DMS153 treated with DMSO at 0.1 percent for 48 hours (cell line): ENCODE data around the gene ADH1C.
"Not testable (repeated sequence)": the region's sequence is repeated elsewhere in the genome, so short reads cannot be mapped to it uniquely, and the experiment has no call there.

Source experiments
- DNase-seq: peaks from one replicate; lab custom pipeline; 2025; ENCODE audit not compliant: unreplicated experiment; lab: John Stamatoyannopoulos, UW

ADH1C gene

DNA sequence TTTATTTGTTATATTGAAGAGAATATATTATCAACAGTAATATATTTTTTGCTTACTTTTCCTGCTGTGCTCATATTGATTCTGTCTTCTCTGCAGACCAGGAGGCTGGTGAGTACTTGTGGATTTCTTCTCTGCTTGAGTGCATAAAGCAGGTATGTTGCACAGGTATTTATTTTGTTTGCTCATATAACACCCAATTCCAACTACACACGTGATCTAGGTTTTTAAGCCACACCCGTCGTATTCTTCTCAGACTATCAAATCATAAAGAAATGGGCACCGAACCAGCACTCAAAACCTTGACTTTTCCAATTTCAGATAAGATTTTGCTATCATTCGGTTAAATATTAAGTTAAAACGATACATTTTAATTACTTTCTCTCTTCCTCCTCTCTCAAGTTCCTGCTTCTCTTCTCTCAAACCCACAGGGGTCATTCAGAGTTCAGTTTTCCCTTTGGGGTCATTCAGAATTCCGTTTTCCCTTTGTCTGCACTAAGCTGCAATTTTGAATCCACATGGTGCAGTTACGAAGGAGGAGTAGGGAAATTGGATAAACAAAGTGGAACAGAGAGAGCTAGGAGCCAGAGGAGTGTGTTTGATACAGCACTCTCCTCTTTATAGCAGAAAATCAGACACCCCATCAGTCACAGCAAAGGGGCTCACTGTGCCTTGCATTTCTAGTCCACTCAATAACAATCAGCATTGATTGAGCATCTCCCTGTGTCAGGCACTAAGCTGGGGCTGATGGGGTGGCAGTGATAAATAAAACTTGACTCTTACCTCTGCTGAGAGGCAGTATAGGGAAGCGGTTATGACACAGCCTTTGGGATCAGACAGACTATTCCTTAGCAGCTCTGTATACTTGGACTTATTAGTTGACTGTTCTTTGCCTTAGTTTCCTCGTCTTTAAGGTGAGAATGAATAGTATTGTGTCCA lies at the start of gene ADH1C:
Gene ADH1C (minus strand): TSS at position 145 of the 936 bp plus-strand sequence. CDS start 71 bp downstream, at position 74.
- no peak for DNase-seq

DNA sequence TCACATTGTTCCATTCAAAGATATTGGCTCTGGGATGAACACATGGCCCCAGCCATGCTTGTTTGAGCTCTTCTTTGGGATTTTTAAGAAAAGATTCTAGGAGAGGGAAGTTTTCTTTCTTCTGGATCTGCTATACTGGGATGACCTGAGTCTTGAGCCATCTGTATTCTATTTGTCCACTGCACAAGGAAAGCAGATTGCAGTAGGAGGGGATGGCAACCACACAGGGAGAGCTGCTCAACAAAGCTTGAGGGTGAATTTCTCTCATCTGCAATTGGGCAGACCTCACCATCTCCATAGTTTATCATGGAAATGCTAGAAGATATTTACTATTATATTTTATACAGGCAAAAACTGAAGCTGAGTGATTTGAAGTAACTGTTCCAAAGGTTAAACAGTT lies 48.3 kb upstream of the ADH1C start:
- DNase-seq = no peak

DNA sequence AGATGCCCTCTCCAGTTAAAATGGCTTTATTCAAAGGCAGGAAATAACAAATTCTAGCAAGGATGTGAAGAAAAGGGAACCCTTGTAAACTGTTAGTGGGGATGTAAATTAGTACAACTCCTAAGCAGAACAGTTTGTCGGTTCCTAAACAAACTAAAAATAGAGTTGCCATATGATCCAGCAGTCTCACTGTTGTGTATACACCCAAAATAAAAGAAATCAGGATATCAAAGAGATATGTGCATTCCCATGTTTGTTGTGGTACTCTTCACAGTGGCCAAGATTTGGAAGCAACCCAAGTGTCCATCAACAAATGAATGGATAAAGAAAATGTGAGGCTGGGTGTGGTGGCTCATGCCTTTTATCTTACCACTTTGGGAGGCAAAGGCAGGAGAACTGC lies 46.5 kb upstream of the ADH1C start:
- DNase-seq = no peak

DNA sequence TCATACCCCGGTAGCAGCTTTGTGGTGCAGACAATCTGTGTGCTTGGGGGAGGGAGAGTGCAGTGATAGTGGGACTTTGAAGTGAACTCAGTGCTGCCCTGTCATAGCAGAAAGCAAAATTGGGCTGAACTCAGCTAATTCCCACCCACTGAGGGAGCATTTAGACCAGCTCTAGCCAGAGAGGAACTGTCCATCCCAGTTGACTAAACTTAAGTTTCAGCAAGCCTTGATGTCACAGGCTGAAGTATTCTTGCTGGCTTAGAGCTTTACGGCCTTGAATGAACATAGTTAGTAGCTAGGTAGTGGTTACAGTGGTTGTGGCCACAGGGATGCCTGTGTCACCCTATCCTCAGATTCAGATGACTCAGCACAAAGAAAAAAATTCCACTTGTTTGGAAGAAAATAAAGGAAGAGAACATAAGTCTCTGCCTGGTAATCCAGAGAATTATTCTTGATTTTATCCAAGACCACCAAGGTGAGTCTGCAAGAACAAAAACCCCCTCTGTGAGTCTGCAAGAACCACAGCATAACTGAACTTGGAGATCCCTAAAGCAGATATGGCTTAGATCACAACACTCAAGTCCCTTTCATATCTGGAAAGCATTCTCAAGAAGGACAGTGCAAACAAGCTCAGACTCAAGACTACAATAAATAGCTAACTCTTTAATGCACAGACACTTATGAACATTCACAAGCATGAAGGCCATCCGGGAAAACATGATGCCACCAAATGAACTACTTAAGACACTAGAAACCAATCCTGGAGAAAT lies 43.2 kb upstream of the ADH1C start:
- no peak for DNase-seq

DNA sequence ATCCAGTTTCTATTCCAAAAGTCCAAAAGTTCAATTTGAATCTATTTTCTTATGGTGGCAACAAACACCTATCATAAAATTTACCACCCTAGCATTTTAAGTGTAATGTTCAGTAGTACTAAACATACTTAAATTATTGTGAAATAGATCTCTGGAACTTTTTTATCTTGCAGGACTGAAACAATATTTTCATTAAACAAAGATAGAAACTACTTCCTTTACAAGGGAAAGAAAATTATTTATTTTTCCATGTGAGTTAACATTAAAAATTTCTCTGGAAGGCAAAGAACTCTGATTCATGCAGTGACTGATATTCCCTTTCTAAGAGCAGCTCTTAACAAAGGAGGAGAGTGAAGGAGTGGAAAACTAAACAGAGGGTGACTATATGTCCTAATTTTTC lies 42.4 kb upstream of the ADH1C start:
- DNase-seq = no peak

DNA sequence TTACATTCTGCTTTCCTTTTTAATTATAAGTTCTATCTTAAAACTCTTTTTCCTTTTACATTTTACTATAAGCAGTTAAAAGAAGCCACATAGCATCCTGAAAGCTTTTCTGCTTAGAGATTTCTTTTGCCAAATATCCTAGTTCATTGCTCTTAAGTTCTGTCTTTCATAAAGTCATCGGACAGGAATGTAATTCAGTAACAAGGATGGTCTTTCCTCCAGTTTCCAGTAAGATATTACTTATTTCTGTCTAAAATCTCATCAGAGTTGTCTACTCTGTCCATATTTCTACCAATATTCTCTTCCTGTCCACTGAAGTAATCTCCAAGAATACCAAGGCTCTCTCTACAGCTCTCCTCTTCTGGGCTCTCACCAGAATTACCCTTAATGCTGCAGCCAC lies 37.5 kb upstream of the ADH1C start:
- no peak for DNase-seq

DNA sequence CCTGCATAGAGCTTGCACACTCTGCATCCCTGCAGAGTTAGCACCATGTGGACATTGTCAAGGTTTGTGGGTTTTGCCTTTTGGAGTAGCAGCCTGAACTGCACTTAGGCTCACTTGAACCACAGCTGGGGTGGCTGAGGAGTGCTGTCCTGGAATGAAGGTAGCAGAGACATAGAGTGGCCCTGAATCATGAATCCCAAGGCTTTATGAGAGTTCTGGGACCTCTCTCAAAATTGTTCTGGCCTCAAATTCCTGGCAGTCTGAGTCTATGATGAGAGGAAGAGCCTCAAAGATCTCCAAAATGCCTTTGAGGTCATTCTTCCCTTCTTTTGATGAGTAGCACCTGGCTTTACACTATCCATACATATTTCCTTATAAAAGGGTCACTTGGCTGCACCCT lies 37.1 kb upstream of the ADH1C start:
- no peak for DNase-seq

DNA sequence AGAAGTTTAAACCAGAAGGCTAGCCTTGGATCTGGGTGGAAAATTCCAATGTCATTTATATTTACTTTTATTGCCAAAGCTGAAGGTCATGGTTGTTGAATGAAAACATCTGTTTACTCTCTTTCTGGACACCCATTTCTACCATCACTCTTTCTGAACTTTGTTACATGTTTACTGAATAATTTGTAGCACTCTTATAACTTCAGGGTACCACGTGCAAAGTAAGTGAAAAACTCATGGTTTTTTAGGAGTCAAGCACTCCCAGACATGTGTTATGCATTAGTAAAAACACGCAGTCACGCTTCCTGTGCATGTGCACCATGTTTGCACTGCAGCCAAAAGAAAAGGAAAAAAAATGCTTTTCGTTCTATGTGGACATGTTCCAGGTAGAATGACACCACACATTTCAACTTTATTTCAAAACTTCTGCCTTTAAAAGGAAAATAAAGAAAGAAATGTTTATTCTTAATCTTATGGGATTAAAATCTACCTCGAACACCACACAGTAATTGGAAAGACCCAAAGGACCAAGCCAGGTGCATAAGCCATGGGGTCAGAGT lies 31.4 kb upstream of the ADH1C start:
- DNase-seq = no peak

DNA sequence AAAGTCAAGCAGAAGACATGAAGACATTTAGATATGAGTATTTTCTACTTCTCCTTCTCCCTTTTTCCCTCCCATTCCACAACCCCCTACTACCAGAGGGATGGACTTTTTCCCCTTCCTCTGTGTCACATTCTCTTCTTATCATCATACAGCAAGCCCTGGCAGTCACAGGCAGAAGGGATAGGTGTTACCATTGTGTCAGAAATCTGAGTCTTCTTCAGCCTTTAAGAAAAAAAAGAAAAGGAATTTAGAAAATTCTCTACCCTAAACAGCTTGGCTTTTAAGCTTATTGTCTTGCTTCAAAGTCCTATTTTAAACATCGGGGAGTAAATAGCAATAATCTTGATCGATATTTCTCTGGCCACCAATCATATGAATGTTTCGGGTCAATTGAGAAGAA lies 30.9 kb upstream of the ADH1C start:
- DNase-seq = no peak

DNA sequence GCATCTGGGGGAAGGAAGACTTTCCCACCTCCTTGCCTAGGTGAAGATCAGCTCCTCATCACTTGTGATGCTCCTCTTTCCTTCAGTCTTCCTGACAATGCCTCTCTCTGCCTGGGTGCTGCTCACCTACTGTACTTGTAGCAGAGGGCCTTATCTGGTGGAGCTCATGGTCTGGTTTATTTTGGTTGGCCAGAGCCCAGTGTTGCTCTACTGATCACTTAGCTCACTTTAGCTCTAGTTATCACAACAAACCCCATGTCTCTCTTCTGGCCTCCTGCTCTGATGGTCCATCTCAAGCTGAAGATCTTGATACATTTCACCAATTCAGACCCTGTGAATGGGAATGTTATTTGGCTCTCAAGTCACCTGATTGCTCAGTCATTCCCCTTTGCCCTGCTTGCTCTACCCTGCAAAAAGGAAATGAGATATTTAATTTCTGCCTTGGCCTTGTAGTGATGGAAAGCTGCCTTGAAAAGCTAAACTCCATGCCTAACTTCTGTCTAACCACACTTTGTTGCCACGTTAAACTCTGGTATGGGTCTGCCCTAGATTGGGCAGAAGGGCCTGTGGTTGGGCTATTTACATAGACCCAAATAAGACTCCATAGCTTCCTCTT lies 30.3 kb upstream of the ADH1C start:
- no peak for DNase-seq

DNA sequence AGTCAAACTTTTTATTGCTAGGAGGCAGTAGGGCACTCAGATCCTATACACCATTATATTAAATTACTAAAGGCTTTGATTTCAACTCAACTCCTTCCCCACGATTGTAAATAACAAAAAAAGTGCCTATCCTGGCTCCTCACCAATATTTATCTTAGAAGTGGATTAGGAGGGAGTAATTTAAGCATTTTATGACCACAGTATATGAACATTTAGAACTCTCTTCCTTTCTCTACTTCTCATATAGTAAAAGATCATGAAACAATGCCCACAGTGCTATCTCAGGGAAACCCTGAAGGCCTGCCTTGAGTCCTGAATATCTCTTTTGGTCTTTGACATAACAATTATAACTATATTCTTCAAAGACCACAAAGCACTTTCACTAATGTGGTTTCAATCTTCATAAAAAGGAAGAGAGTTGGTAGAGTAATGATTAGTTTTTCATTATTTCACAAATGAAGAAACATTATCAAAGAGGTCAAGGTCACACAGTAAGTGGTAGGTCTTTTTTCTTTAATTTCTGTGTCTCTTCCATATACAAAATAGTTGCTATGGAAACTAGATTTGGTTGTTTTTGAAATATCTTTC lies 29.1 kb upstream of the ADH1C start:
- DNase-seq = no peak

DNA sequence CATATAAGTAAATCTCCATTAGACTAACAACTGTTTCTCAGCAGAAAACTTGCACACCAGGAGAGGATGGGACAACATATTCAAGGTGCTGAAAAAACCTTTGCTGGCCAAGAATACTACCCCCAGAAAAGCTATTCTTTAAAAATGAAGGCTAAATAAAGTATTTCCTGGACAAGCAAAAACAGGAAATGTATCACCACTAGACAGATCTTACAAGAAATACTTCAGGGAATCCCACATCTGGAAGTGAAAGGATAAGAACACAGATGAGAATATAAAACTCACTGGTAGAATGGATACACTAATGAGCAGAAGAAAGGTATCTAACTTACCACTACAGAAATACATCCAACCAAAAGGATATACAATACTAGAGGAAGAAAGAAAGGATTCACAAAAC lies 27.0 kb upstream of the ADH1C start:
- no peak for DNase-seq

DNA sequence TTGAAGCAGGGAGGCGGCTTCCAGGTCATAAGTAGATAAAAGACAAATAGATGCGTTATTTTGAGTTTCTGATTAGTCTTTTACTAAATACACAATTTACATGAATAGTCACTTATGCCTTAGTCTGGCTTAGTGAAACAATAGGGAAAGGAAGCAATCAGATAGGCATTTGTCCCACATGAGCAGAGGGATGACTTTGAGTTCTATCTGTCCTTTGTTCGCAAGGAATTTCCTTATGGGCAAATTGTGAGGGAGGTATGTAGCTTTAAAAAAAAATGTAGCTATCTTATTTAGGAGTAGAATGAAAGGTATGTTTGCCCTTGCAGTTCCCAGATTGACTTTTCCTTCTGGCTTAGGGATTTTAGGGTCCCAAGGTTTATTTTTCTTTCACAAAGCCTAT lies 26.3 kb upstream of the ADH1C start:
- no peak for DNase-seq

DNA sequence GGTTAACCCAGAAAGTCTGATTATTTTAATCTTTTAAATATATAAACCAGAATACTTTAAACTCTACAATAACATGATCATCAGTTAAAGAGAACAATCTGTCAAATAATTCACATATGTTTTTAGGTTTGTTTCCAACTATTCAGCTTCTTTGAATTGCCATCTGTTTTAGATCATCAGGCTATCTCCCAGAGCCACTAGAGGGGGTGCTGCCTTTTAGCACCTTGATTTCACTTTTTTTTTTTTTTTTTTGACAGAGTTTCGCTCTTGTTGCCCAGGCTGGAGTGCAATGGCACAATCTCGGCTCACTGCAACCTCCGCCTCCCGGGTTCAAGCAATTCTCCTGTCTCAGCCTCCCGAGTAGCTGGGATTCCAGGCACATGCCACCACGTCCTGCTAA lies 24.8 kb upstream of the ADH1C start:
- DNase-seq = not testable (repeated sequence)

DNA sequence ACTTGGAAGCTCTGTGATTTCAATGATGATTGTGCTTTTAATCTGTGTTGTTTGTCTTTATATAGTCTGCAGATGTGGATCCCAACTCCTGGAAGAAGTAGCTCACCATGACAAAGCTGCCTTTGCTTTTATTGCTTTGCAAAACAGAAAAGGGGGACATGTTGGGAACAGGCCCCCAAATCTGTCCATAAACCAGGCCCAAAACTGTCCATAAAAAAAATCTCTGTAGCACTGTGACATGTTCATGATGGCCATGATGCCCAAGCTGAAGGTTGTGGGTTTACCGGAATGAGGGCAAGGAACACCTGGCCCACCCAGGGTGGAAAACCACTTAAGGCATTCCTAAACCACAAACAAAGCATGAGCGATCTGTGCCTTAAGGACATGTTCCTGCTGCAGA lies 19.9 kb upstream of the ADH1C start:
- not testable (repeated sequence) for DNase-seq

DNA sequence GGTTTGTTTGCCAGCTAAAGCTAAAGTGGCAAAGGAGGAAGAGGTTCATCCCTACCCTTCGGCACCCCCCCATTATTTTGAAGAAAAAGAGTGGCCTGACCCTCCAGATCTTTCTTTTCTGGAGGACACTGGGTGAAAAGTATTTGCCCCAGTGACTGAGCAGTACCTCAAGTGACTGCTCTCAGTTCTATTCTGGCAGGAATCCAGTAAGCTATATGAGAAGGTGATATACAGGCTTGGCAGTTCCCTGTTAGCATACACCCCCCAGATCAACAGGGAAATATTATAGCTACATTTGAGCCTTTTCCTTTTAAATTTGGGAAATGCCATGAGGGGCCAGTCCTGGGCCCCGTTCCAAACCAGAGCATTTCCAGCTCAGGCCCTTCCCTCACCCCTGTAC lies 15.3 kb upstream of the ADH1C start:
- DNase-seq = not testable (repeated sequence)

DNA sequence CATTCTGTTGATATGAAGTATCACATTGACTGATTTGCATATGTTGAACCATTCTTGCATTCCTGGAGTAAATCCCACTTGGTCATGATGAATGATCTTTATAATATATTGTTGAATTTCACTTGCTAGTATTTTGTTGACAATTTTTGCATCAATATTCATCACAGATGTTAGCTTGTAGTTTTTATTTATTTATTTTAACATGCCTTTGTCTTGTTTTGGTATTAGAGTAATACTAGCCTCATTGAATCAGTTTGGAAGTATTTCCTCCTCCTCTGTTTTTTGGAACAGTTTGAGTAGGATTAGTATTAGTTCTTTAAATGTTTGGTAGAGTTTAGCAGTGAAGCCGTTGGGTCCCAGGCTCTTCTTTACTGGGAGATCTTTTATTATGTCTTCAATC lies 13.9 kb upstream of the ADH1C start:
- DNase-seq = no peak

DNA sequence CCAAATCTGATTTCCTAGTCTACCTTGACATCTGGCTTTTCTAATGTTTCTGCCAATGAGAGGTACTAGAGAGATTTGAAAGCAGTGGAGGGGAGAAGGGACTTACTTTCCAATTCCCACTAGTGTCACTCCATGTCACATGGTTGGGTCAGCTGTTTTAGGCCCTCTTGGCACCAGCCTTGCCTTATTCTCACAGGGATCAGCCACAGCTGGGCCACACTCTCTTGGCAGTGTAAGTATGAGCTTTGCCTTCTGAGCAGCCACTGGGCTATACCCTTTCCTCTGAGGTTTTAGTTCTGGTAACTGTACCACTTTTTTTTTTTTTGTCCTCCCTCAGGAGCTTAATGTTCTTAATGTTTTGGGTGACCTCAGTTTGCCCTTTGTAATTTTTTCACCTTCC lies 10.2 kb upstream of the ADH1C start:
- DNase-seq = no peak

DNA sequence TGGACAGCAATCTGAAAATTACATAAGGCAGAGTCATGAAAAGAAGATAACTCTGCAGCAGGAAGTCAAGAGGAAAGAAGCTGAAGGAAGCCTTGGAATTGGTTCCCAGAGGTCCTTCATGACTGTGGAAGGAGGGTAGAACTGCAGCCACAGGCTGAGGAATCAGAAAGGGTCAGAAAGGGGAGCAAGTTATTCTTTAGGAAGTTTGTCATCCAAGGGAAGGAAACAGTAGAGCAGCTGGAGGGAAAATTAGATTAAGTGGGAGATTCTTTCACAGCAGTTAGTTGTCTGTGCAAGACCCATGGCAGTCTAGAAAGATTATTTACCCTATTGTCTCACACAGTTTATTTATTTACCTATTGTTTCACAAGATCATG lies 9.3 kb upstream of the ADH1C start:
- DNase-seq = no peak

DNA sequence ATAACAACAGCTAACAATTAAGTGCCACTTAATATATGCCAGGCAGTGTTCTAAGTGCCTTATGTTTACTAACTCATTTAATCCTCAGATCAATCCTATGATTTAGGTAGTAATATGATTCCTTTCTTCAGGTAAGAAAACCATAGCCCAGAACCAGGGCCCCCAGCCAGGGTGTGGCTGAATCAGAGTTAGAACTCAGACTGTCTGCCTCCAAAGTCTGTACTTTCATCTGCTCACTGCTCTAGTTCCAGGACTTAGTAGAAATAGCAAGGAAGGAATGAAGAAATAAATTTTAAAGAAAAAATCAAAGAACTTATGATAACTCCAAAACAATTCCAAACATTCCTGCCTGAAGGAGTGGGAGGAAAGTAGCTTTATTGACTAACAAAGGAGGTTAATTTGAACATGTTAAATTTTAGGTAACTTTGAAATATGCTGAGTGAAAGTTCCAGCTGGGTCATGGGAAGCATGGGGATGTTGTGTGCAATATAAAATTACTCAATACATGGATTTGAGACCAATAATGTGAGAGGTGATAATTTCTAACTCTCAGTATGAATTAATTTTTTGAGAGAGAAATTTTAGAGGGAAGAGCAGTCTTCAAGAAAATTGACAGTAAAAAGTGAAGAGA lies 8.8 kb upstream of the ADH1C start:
- no peak for DNase-seq
